HepG2 (cell line): ENCODE measurements around the gene LRP10. TPM values are rescaled to one million over a fixed set of nuclear protein-coding genes. Genes with fewer than 3 reads are reported as not detected.

Experiments
- ATAC-seq: fragments of 200-7000 bp; cut with Tn5 transposase; 3 replicates; pipeline ENCODE4 v1.9.1; 2020; ENCODE audit warnings: mild to moderate bottlenecking, moderate library complexity
- BruUV-seq: library from RNA; stranded (reverse); fragments of 400-500 nt; replicated peaks from 2 replicates; lab custom pipeline; 2021; lab: Mats Ljungman, UMichigan
- CTCF ChIA-PET: fragments of 300-600 bp; formaldehyde crosslinking; extraction: SDS; loops from one replicate; lab custom pipeline; 2021; ENCODE audit warnings: low total read pairs, inconsistent platforms, low intra/inter-chr PET ratio; lab: Yijun Ruan, JAX
- POLR2A ChIA-PET: fragments of 350-600 bp; sonication (Branson Sonifier 250); formaldehyde crosslinking; loops from one replicate; lab custom pipeline; 2020; ENCODE audit warnings: antibody characterized with exemption, inconsistent platforms; lab: Yijun Ruan, JAX
- DNase-seq: peaks from one replicate; pipeline ENCODE4 v3.0.0-alpha.2; 2015; ENCODE audit warnings: low spot score
- FAIRE-seq: peaks from 3 replicates; lab custom pipeline; 2011; peaks lifted over from hg19 to GRCh38; lab: Jason Lieb, UNC
- H2AFZ ChIP-seq: one replicate; pipeline ENCODE4 v1.6.1; 2011; ENCODE audit warnings: low read length, inconsistent platforms
- H3K27ac ChIP-seq: fragments of 300-600 bp; 3 replicates; pipeline ENCODE4 v1.8.0; 2011; ENCODE audit warnings: mixed run types, mild to moderate bottlenecking, mixed read lengths, low read length, inconsistent platforms; ENCODE audit not compliant: insufficient read depth; ENCODE audit errors: extremely low read length
- H3K27me3 ChIP-seq, 2 experiments: fragments of 200-600 bp in 1 of 2; 2 replicates in 1 of 2; 3 replicates in 1 of 2; pipeline versions ENCODE4 v1.6.0 to v1.8.0; 2011; ENCODE audit warnings: low read length in 2 of 2, mild to moderate bottlenecking in 2 of 2, moderate library complexity in 2 of 2, inconsistent platforms in 1 of 2; ENCODE audit not compliant: insufficient read depth in 2 of 2, control insufficient read depth in 1 of 2
- H3K36me3 ChIP-seq, 2 experiments: fragments of 200-600 bp in 1 of 2; replicated peaks in 1 of 2; 2 replicates in 1 of 2; 3 replicates in 1 of 2; pipeline versions ENCODE4 v1.5.1 to v1.8.0; 2011; ENCODE audit warnings: low read length in 2 of 2, inconsistent platforms in 1 of 2; ENCODE audit not compliant: insufficient read depth in 2 of 2, control insufficient read depth in 1 of 2
- H3K4me1 ChIP-seq: 2 replicates; pipeline ENCODE4 v1.5.1; 2012; ENCODE audit warnings: low read length, inconsistent platforms; ENCODE audit not compliant: insufficient read depth
- H3K4me2 ChIP-seq: 2 replicates; pipeline ENCODE4 v1.6.0; 2011; ENCODE audit warnings: low read depth, low read length, inconsistent platforms
- H3K4me3 ChIP-seq, 3 experiments: fragments of 200-600 bp in 1 of 3; sonication (generic), shearing (Covaris generic) in 1 of 3; replicated peaks in 1 of 3; 2 replicates each; pipeline ENCODE4 v1.5.1; 2011 to 2016; ENCODE audit warnings: low read length in 3 of 3, inconsistent platforms in 2 of 3, low read depth in 2 of 3, mild to moderate bottlenecking in 2 of 3, control low read depth in 1 of 3, mixed read lengths in 1 of 3; ENCODE audit not compliant: insufficient read depth in 1 of 3
- H3K79me2 ChIP-seq: one replicate; pipeline ENCODE4 v1.6.1; 2011; ENCODE audit warnings: low read length, inconsistent platforms; ENCODE audit not compliant: insufficient read depth
- H3K9ac ChIP-seq: 2 replicates; pipeline ENCODE4 v1.6.0; 2011; ENCODE audit warnings: mild to moderate bottlenecking, low read depth, low read length, inconsistent platforms; ENCODE audit not compliant: insufficient read depth
- H3K9me3 ChIP-seq: 2 replicates; pipeline ENCODE4 v1.5.1; 2012; ENCODE audit warnings: mild to moderate bottlenecking, low read length
- H4K20me1 ChIP-seq: 2 replicates; pipeline ENCODE4 v1.6.0; 2011; ENCODE audit warnings: inconsistent platforms, mild to moderate bottlenecking, low read length, moderate library complexity; ENCODE audit not compliant: insufficient read depth
- CBFB ChIP-seq: sonication (generic); formaldehyde crosslinking; IDR thresholded peaks from 2 replicates; pipeline ENCODE4 v1.4.0; 2020; ENCODE audit warnings: missing genetic modification reagents
- CHD2 ChIP-seq: IDR thresholded peaks from 2 replicates; pipeline ENCODE4 v1.6.1; 2011; ENCODE audit warnings: low read depth, low read length, improper control_type of control experiment
- ELF4 ChIP-seq: sonication (generic); formaldehyde crosslinking; IDR thresholded peaks from 2 replicates; pipeline ENCODE4 v1.5.0; 2020; ENCODE audit warnings: missing genetic modification reagents, mild to moderate bottlenecking, moderate library complexity, borderline replicate concordance
- HNRNPLL ChIP-seq: fragments of 200-400 bp; formaldehyde crosslinking; IDR thresholded peaks from 2 replicates; pipeline ENCODE4 v1.6.1; 2017; ENCODE audit warnings: mild to moderate bottlenecking, low read depth, low read length; ENCODE audit not compliant: poor library complexity, severe bottlenecking
- NFKB2 ChIP-seq: sonication (generic); formaldehyde crosslinking; IDR thresholded peaks from 2 replicates; pipeline ENCODE4 v1.4.0; 2020; ENCODE audit warnings: missing genetic modification reagents, borderline replicate concordance
- NR3C1 ChIP-seq: sonication (generic); formaldehyde crosslinking; IDR thresholded peaks from 2 replicates; pipeline ENCODE4 v1.4.0; 2020; ENCODE audit warnings: missing genetic modification reagents
- SNAI1 ChIP-seq: sonication (generic); formaldehyde crosslinking; IDR thresholded peaks from 2 replicates; pipeline ENCODE4 v1.5.0; 2020; ENCODE audit warnings: mild to moderate bottlenecking, missing genetic modification reagents, borderline replicate concordance
- ZFP37 ChIP-seq: sonication (generic); formaldehyde crosslinking; IDR thresholded peaks from 2 replicates; pipeline ENCODE4 v1.4.0; 2020; ENCODE audit warnings: missing genetic modification reagents, borderline replicate concordance
- ZNF333 ChIP-seq: sonication (generic); formaldehyde crosslinking; IDR thresholded peaks from 2 replicates; pipeline ENCODE4 v1.4.0; 2020; ENCODE audit warnings: mild to moderate bottlenecking, missing genetic modification reagents, borderline replicate concordance
- WGBS: methylation state at CpG from one replicate; pipeline ENCODE4 v1.1.6; 2017; ENCODE audit warnings: low lambda C conversion rate; 5-methylcytosine and 5-hydroxymethylcytosine counted together
- in situ Hi-C: cut with HindIII; loops from 2 replicates; pipeline ENCODE4 v1.10.0; 2017; ENCODE audit warnings: low pct_unique_long_range_greater_than_20kb; ENCODE audit not compliant: extremely low pct_ligation_motif_present
- intact Hi-C: fragments of 100-400 bp; cut with micrococcal nuclease; formaldehyde crosslinking; loops from one replicate; pipeline ENCODE4 v1.10.0; 2022; ENCODE audit not compliant: unreplicated experiment
- polyA plus RNA-seq, 8 experiments: library from polyadenylated mRNA; depleted of rRNA in 3 of 8; stranded (reverse) in 7 of 8; unstranded in 1 of 8; fragments of >200 nt; fragmentation: Illumina TruSeq in 4 of 8; extraction: Trizol in 4 of 8; gene quantifications; 2 replicates each; pipeline versions ENCODE4 v1.2.1 to v1.2.3, GENCODE V29; 2011 to 2016; ENCODE audit warnings: low read depth in 4 of 8, missing spikeins in 1 of 8, mixed read lengths in 1 of 8; ENCODE audit not compliant: insufficient read depth in 1 of 8
- total RNA-seq, 5 experiments: library from RNA; depleted of rRNA; stranded (reverse); fragments of >200 nt; fragmentation: Illumina TruSeq; extraction: Trizol; gene quantifications; 2 replicates each; pipeline ENCODE4 v1.2.3, GENCODE V29; 2016; ENCODE audit warnings: low read depth in 1 of 5
- TF ChIP-seq, protein P1 (sequence below): IDR thresholded peaks from 2 replicates; pipeline ENCODE4 v1.6.1; 2016; ENCODE audit warnings: mild to moderate bottlenecking
- TF ChIP-seq, protein P2 (sequence below): fragments of 450-650 bp; IDR thresholded peaks from 2 replicates; pipeline ENCODE4 v1.6.1; 2017

LRP10 gene
- total and polyA plus RNA-seq, 2 of the 13 experiments (the other 11 are each of a cell fraction or from before 2014, with no cell fraction given), result 16.9 to 45.2 TPM

DNA sequence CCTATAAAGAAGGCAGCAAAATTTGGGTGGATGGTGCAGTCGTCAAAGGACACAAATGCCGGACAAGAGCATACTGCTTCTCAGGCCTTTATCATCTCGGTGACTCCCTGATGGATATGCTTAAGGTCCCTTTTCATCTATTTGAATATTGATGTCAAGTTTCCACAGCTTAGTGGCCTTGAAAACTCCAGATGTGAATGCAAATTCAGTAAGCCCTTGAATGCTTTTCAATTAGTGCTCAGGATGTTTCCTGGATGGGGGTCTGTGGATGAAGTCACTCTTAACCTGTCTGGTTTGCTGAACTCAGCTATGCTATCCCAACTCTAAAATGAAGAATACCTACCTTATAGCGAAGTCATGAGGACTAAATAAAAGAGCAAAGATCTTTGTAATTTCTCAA is 22.2 kb downstream of the LRP10 start:
- no peak overlapping the region for H3K9ac ChIP-seq
- ATAC-seq, result no peak
- H3K4me3 ChIP-seq, result no peak overlapping the region
- TF ChIP-seq, protein P1, sequence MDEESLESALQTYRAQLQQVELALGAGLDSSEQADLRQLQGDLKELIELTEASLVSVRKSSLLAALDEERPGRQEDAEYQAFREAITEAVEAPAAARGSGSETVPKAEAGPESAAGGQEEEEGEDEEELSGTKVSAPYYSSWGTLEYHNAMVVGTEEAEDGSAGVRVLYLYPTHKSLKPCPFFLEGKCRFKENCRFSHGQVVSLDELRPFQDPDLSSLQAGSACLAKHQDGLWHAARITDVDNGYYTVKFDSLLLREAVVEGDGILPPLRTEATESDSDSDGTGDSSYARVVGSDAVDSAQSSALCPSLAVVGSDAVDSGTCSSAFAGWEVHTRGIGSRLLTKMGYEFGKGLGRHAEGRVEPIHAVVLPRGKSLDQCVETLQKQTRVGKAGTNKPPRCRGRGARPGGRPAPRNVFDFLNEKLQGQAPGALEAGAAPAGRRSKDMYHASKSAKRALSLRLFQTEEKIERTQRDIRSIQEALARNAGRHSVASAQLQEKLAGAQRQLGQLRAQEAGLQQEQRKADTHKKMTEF (CRISPR knock-in tag), result no peak
- TF ChIP-seq CBFB (CRISPR knock-in tag) (no peak), SNAI1 (no peak), CHD2 (no peak), NFKB2 (CRISPR knock-in tag) (no peak), ELF4 (CRISPR knock-in tag) (no peak), ZNF333 (CRISPR knock-in tag) (no peak), ZFP37 (CRISPR knock-in tag) (no peak), NR3C1 (CRISPR knock-in tag) (no peak), HNRNPLL (no peak)
- TF ChIP-seq, protein P2, sequence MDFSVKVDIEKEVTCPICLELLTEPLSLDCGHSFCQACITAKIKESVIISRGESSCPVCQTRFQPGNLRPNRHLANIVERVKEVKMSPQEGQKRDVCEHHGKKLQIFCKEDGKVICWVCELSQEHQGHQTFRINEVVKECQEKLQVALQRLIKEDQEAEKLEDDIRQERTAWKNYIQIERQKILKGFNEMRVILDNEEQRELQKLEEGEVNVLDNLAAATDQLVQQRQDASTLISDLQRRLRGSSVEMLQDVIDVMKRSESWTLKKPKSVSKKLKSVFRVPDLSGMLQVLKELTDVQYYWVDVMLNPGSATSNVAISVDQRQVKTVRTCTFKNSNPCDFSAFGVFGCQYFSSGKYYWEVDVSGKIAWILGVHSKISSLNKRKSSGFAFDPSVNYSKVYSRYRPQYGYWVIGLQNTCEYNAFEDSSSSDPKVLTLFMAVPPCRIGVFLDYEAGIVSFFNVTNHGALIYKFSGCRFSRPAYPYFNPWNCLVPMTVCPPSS, result no peak
- CTCF ChIA-PET, result no interaction called here
- H3K9me3 ChIP-seq, result no peaks in the 10 kb centered on the region
- H2AFZ ChIP-seq, result no peak overlapping the region
- no peaks in the 10 kb centered on the region for H3K79me2 ChIP-seq
- intact Hi-C loops (no loop called here), in situ Hi-C loops (no loop called here)
- no peaks in the 10 kb centered on the region for H4K20me1 ChIP-seq
- peaks cover 6 to 21% of the 10 kb centered on the region in 2 experiments; a peak in 4 of 5 replicates for H3K27me3 ChIP-seq
- no TSS peak for BruUV-seq
- WGBS, result 69% methylated on average over 4 of the region's 4 CpGs
- no peak for FAIRE-seq
- no peak overlapping the region for H3K4me2 ChIP-seq
- H3K27ac ChIP-seq, result no peak overlapping the region
- H3K36me3 ChIP-seq, result no peaks in the 10 kb centered on the region
- DNase-seq, result no peak
- POLR2A ChIA-PET, result interaction anchor here (0.6 kb wide), 1 partner anchor 303 kb away, joined by 3 read pairs; no protein-coding TSS in a partner anchor
- H3K4me1 ChIP-seq, result no peaks in the 10 kb centered on the region
